Stimulated activated CD8-positive, alpha-beta memory T cell treated with anti-CD3 and anti-CD28 coated beads, Interleukin-15, amount 100 ng/mL, for 1 hour (primary cell): ENCODE data around the gene ASAH2.
"Not testable (repeated sequence)": the region's sequence is repeated elsewhere in the genome, so short reads cannot be mapped to it uniquely, and the experiment has no call there.

Experiments used
- DNase-seq: peaks from one replicate; pipeline ENCODE4 v3.0.0-alpha.2; 2020; ENCODE audit warnings: low read depth

Gene ASAH2

DNA sequence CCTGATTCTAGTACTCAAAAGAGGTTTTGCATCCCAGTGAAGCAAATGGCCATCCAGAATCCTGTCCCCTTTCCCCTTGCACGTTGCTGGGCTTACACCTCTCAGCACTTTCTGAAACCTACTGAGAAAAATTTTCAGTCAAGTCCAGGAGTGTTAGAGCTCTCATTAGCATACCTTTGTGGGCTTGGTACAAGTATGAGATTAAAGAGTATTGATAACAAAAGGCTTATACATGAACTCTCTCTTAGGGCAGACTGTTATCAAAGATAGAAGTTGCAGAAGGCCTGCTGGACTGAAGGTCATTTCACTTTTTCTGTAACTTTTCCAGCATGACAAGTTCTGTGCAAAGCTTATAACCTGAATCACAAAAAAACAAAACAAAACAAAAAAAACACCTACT is at the start of gene ASAH2:
ASAH2 (minus strand) TSS at position 123 of the 400 bp plus-strand sequence. CDS start 2,906 bp downstream, outside the sequence.
- DNase-seq: no peak

- no peak for DNase-seq
These were observed 48.8 kb upstream of the ASAH2 start for GRCh38 chr10:50299948-50300669.

DNA sequence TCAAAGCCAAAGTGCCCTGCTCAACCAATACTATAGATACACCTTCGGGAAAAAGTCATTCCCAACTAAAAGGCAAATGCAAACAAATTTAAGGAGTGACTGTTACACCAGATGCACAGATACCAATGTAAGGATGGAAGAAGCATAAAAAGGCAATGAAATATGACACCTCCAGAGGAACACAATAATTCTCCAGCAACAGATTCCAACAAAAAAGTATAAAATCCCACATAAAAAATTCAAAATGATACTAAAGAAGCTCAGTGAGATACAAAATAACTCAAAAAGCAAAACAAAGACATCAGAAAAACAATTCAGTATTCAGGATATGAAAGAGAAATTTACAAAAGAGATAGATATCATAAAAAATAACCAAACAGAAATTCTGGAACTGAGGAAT is 44.1 kb upstream of the ASAH2 start:
- DNase-seq: no peak

DNA sequence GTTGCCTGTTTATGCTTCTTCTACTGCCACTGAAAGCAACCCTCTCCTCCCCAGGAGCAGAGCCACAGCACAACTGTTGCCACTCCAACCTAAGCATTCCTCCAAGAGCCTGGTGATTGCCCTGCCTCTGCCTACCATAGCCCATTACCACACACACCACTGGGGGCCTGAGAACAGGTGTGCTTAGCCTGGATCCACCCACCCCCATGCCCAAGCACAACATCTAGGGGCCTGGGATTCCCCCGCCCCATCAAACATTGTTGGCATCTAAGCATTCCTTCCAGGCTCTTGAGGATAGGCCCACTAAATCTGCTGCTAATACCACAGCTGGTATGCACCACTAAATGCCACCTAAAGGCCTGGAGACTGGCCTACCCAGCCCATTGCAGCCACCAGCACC is 43.3 kb upstream of the ASAH2 start:
- no peak for DNase-seq

DNA sequence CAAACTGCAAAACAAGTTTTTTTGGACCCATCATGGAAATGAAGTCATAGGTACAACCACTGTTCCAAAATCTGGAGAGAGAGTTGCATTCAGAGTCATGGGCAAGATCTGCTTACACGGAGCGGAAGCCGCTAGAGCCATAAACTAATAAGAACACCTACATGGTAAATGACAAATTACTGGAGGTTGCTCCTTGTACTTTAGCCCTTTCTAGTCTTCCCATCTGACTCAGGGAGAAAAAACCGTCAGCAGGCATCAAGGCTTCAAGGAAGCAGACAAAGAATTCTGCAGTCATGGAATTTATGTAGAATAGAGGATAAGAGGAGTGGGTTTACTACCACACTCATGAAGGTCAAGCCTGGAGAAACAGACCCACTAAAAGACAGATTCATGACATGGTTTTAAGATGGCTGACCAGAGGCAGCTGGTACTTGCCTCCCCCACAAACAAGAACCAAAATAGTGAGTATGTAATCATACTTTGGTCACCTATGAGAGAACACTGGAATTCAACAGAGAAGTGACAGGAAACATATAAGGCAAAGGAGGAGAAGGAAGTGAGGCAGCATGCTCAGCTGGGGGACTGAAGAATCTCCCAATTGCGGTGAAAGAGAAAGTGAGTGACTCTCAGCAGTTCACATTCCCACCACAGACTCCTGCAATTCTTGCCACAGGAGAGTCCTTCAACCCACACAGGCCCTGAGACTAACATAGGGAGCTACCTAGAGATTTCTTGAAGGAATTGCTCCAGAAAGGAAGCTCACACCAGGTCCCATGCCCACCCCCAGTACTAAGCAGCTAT is 42.4 kb upstream of the ASAH2 start:
- no peak for DNase-seq

DNA sequence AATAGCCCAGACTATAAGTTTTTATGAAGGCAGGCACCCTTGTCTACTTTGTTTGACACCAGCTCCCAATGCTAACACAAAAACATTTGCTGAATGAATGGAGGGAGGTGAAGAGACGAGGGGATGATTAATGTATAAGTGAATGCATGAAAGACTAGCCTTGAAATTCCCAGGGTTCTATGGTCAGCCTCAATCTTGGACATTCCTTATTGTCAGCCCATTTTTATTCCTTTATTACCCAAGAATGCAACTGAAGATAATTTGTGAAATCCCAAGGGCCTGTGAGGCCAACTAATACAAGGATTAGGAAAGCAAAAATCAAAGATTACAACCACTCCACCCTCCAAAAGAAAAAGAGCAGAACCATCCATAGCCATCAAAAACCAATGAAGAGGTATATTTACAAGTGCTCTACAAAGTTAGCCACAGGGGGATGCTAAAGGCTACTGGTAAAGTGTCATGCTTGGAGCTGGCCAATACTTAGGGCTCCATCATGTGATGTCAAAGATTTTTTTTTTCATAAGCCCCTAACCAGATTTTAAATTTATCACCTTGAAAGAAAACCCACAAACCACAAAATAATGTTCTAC is 40.0 kb upstream of the ASAH2 start:
- DNase-seq: no peak

GRCh38 chr10:50289196-50289595 is 37.9 kb upstream of the ASAH2 start:
- no peak for DNase-seq

DNA sequence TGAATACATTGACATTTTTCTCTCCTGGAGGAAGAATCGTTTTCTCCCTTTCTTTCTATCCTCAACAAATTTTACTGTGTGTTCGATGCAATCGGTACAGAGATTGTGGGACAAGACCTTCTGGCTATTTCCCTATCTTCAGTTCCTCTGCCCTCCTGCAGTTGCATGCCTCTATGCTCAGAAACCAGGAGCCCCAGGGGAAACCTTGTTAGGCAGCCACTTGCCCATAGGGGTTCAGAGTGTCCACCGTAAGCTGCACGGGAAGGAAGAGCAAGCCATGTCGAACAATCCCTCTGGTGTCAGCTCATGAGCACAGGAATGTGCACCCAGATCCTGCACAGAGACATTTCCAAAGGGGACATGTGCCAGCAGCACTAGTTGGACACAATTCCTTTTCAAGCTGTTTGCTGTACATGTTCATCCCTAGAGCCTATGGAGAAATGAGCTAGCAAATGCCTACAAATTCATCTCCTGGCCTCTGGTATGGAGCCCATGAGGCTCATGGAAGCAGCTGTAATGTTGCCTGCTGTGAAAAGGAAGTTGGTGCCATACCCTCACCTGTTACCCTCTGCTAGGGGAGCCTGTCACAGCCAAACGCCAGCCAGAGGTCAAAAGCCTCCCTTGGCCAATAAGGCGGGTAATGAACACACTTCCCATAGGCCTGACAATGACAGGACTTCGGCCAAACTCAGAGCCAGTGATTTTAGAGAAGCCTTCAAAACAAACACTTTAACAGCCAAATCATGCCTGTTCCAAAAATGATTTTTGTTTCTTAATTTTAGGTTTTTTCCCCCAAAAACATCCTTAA is 35.9 kb upstream of the ASAH2 start:
- DNase-seq: no peak

- no peak for DNase-seq
These were observed 35.2 kb upstream of the ASAH2 start for GRCh38 chr10:50286517-50286916.

DNA sequence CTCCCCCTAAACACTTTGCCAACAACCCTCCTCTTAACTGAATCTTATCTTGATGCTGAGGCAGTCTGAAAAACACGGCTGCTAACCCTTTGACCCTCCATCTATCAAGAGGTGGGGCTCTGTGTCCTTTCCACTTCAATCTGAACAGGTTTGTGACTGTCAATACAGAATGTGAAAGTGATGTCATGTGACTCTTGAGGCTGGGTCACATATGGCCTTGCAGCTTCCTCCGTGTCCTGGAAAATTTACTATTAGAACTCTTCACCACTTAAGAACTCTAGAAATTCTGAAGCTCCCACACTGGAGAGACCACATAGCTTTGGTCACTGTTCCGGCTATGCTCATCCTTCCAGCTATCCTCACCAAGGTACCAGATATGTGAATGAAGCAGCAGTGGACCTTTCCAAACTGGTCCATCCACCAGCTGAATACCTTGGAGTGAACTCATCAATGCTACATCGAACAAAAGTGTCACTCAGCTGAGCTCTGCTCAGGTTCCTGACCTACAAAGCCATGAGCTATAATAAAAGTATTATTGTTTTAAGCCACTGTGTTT is 30.7 kb upstream of the ASAH2 start:
- no peak for DNase-seq

- no peak for DNase-seq
These were observed 30.1 kb upstream of the ASAH2 start for GRCh38 chr10:50281210-50281966.

DNA sequence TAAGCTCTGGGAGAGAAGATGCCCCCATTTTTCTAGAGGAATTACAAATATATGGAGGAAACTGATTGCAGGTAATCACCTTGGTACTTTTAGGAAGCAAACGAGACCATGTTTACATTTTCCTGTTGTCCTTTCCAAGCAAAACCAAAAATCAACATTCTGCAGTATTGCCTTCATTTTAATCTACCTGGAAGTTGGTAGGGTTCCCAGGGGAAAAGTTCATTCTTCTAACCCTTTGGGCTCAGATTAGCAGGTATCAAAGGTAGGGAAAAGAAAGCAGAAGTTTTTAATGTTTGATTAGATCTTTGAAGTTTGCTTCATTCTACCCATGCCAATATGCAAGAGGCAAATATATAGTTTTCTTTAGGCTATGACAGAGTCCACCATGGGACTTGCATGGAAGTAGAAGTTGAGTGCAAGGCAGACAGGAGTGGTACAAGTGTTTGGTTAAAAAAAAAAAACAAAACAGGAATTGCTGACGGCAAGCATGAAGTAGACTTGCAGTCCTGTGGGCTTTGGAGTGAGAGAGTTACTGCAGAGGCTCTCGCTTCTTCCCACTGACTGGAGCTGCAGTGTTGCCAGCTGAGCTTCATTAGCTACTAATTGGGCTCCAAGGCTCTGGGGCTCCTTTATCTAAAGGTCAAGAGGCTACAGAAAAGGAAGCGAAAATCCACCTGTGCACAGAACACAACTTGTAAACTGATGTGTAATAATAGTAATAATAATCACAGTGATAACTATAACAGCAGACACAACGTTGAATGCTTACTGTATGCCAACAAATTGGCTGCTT is 28.9 kb upstream of the ASAH2 start:
- no peak for DNase-seq

DNA sequence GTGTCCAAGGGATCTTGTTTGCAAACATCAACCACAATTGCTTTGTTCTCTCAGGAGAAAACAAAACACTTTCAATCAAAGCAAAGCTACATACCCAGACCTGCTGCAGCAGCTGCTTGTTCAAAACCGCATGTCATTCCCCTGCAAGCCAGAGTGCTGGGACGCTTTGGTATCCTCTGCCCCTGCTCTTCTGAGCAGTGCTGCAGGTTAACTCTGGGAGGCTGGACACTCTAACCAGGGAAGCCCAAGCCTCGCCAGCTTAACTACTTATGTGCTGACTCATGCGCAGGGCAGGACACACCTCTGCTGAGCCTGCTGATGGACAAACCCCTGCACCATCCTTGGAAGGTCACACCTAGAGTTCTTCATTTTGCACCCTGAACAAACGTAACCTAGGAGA is 28.2 kb upstream of the ASAH2 start:
- DNase-seq: no peak

DNA sequence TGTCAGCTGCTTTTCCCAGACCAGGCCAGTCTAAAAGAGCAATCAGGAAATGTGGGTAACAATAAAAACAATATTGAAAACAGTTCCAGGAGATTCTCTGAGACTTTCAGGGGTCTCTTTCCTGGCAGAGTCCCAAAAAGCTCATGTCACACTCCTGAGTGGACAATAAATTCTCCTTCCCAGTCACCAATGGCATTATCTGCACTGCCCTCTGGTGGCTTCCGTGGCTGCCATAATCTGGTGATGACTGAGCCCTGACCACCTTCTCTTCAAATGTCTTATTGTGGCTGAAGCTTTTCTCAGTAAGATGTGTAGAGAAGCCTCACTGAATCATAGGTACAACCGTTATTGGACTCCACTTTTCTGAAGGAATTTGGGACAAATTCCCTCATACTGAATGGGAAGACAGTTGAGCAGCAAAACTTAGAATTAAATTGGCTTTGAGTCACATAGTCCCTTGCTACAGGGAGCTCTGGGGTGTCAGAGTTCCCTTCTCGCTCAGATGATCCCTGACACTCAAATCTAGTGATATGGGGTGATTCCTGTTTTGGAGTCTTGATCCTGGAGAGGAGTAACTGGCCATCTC is 24.4 kb upstream of the ASAH2 start:
- DNase-seq: peak; percentile 9

GRCh38 chr10:50272531-50272930 is 21.2 kb upstream of the ASAH2 start:
- no peak for DNase-seq

DNA sequence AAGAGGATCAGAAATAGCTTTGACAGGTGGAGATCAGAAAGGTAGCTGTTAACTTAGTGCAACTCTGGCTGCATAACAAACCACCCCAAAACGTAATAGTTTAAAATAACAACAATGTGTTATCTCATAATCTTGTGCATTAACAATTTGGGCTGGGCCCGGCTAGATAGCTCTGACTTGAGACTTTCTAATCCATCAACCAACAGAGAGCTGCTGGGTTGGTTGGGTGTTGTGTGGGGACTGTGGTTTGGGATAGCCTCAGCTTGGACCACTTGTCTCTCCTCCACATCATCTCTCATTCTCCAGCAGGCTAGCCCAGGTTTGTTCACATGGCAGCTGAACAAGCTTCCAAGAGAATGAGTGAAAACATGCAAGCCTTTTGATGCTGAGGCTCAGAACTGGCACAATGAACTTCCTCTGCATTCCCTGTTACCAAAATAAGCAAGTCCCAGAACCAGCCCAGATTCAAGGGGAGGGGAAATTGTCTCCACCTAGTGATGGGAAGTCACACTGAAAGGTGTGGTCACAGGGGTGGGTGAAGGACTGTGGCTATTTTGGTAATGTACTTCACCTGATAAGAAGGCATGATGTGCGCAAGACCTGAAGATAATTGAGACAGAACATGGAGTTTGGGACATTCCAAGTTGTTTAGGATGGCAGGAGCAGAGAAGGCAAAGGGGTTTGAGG is 20.4 kb upstream of the ASAH2 start:
- no peak for DNase-seq

GRCh38 chr10:50267877-50268276 is 16.6 kb upstream of the ASAH2 start:
- not testable (repeated sequence) for DNase-seq

GRCh38 chr10:50262625-50263024 is 11.3 kb upstream of the ASAH2 start:
- not testable (repeated sequence) for DNase-seq

DNA sequence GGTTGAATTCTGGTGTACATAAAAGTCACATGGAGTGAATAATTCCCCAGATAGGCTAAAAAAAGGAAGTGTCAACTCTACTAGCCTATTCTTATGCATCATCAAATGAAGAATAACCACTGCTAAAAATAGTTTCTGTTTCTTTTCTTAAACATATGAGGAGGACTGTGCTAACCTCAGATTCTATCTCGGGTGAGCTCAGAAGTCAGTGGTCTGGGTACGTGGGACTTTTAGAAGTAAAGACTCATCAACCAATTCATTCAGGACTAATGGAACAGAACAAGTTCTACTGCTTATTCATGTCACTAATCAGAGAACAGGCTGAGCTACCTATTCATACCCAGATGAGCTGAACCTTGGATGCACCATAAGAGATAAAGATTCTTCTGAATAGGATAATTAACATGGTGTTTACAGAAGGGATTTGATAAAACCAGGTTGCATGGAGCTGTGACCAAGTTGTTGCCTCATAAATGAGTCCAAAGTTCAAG is 9.5 kb upstream of the ASAH2 start:
- no peak for DNase-seq
